ENCODE results near the gene ACIN1. TPM values are rescaled to one million over a fixed set of nuclear protein-coding genes. Genes with fewer than 3 reads are reported as not detected.

ACIN1 gene
- total and polyA plus RNA-seq, 2 of the 13 experiments (the other 11 are each of a cell fraction or from before 2014, with no cell fraction given), result 165 to 183 TPM

- peak; percentile 38 for TF ChIP-seq ZNF687 (CRISPR knock-in tag; IDR thresholded peaks at IDR 0.05)
- TF ChIP-seq ZBTB38 (CRISPR knock-in tag; IDR thresholded peaks at IDR 0.05), result peak; percentile 84
- peak; percentile 20; the same call in 1 of the 2 replicates for TF ChIP-seq POLR2AphosphoS5 (IDR thresholded peaks at IDR 0.05; ENCODE audit: low read depth, low read length)
- 0 out of 2 replicates have a peak, but pooled peaks have one; percentile 26 for TF ChIP-seq ZNF891 (CRISPR knock-in tag; IDR thresholded peaks at IDR 0.05)
- TF ChIP-seq ZNF75D (CRISPR knock-in tag; IDR thresholded peaks at IDR 0.05; ENCODE audit: borderline replicate concordance), result 0 out of 2 replicates have a peak, but pooled peaks have one; percentile 19
- TF ChIP-seq HOXD1 (CRISPR knock-in tag; IDR thresholded peaks at IDR 0.05), result 0 out of 2 replicates have a peak, but pooled peaks have one; percentile 11
- TF ChIP-seq ZMAT5 (CRISPR knock-in tag; IDR thresholded peaks at IDR 0.05; ENCODE audit: borderline replicate concordance, low read depth), result 0 out of 2 replicates have a peak, but pooled peaks have one; percentile 48
- 0 out of 2 replicates have a peak, but pooled peaks have one; percentile 51 for TF ChIP-seq THAP7 (CRISPR knock-in tag; IDR thresholded peaks at IDR 0.05)
- TF ChIP-seq ZNF83 (CRISPR knock-in tag; IDR thresholded peaks at IDR 0.05; ENCODE audit: borderline replicate concordance), result no peak
- no peak for TF ChIP-seq EP300 (IDR thresholded peaks at IDR 0.05; ENCODE audit: low read depth in 2 of 2, low read length in 2 of 2)
- TF ChIP-seq EP300 (CRISPR knock-in tag; IDR thresholded peaks at IDR 0.05; ENCODE audit: borderline replicate concordance), result no peak; the same call in 1 of the 2 replicates
- TF ChIP-seq RBM22 (optimal IDR thresholded peaks at IDR 0.05; ENCODE audit: low read length), result no peak
- peak; percentile 4 for TF ChIP-seq PHF5A (CRISPR knock-in tag; IDR thresholded peaks at IDR 0.05; ENCODE audit: low read depth, unreplicated experiment)
- peak; percentile 66 for TF ChIP-seq RBFOX2 (IDR thresholded peaks at IDR 0.05; ENCODE audit: low read depth, low read length)
- TF ChIP-seq PRPF4 (IDR thresholded peaks at IDR 0.05; ENCODE audit: low read depth, low read length, poor library complexity, severe bottlenecking), result peak; percentile 87
- 0 out of 2 replicates have a peak, but pooled peaks have one; percentile 15 for TF ChIP-seq FOXO4 (CRISPR knock-in tag; conservative IDR thresholded peaks at IDR 0.05)
- 0 out of 2 replicates have a peak, but pooled peaks have one; percentile 20 for TF ChIP-seq ZNF441 (CRISPR knock-in tag; IDR thresholded peaks at IDR 0.05; ENCODE audit: borderline replicate concordance)
- no peak for TF ChIP-seq ONECUT2 (CRISPR knock-in tag; IDR thresholded peaks at IDR 0.05)
- TF ChIP-seq CAMTA2 (CRISPR knock-in tag; IDR thresholded peaks at IDR 0.05; ENCODE audit: borderline replicate concordance), result 0 out of 2 replicates have a peak, but pooled peaks have one; percentile 21
- TF ChIP-seq ZNF598 (CRISPR knock-in tag; IDR thresholded peaks at IDR 0.05; ENCODE audit: borderline replicate concordance), result peak; percentile 53; the same call in 1 of the 2 replicates
Observed at GRCh38 chr14:23058654-23059504, 36.1 kb downstream of the ACIN1 start (continued).

Data from HepG2 (cell line).